ENCODE results near the gene C9orf50. TPM values are rescaled to one million over a fixed set of nuclear protein-coding genes. Genes with fewer than 3 reads are reported as not detected.
"Not testable (repeated sequence)": the region's sequence is repeated elsewhere in the genome, so short reads cannot be mapped to it uniquely, and the experiment has no call there.

C9orf50 gene, protein sequence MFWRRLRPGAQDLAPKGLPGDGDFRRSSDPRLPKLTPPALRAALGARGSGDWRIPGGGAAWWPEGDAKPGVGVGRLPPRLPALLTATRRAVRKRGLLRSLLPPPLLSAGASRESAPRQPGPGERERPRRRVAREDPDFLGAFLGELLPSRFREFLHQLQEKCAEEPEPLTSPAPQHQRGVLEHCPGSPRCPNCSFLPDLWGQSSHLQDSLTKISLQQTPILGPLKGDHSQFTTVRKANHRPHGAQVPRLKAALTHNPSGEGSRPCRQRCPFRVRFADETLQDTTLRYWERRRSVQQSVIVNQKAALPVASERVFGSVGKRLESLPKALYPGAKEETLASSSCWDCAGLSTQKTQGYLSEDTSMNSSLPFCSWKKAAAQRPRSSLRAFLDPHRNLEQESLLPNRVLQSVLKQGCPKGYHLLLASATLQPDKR
- total RNA-seq (2014; rRNA removed; shearing (Covaris generic); ENCODE audit: low replicate concordance), result not detected in 2 replicates

- no peaks in the 10 kb centered on the region for H3K36me3 ChIP-seq
- no peaks in the 10 kb centered on the region for H3K27me3 ChIP-seq
- H3K9me3 ChIP-seq, result no peaks in the 10 kb centered on the region
- no peak for DNase-seq
- peak within 1 kb of the TSS; percentile 35 for H3K4me3 ChIP-seq
Measured at GRCh38 chr9:129620669-129621295, at the start of gene C9orf50. TSS of gene C9orf50 (minus strand) at chr9:129621101. CDS start at chr9:129620574, 527 bp downstream.

DNA sequence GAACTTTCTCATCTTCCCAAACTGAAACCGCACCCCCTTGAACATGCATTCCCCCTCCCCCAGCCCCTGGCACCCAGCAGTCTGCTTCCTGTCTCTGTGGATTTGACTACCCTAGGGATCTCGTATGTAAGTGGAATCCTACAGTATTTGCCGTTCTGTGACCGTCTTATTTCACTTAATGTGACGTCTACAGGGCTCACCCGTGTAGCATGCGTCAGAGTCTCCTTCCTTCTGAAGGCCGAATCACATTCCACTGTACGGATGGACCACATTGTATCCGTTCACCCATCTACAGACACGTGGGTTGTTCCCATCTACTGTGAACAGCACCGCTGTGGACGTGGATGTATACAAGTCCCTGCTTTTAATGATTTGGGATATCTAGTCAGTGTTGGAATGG, 49.0 kb upstream of the C9orf50 start:
- Histone ChIP-seq H3K27me3 (no peaks in the 10 kb centered on the region), H3K4me3 (no peak overlapping the region), H3K36me3 (no peaks in the 10 kb centered on the region; the same call in 1 of the 2 replicates), H3K9me3 (no peaks in the 10 kb centered on the region)
- DNase-seq, result no peak

- Histone ChIP-seq H3K27me3 (no peaks in the 10 kb centered on the region), H3K36me3 (no peaks in the 10 kb centered on the region; the same call in 1 of the 2 replicates), H3K9me3 (no peaks in the 10 kb centered on the region), H3K4me3 (no peak overlapping the region)
- DNase-seq, result no peak
Measured at GRCh38 chr9:129669141-129669718, 48.3 kb upstream of the C9orf50 start.

GRCh38 chr9:129667850-129668249, 46.9 kb upstream of the C9orf50 start:
- peak; percentile 50 for DNase-seq
- peak overlapping the region; percentile 60 for H3K4me3 ChIP-seq

DNA sequence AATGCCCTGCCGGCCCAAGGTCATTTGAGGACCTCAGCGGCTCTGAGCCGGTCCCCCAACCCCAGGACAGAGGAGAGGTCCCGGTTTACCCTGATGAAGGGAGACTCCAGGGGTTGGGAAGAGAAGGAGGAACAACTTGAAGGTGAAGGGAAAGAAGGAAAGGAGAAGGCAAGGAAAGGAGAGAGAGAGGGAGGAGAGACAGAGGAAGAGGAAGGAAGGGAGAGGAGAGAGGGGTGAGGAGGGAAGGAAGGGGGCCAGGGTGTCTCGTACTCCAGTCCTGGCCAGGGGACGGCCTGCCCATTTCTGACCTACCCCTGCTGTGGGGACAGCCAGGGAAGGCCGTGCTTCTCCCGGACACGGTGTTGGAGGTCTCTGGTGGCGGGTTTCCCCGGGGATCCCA, 46.5 kb upstream of the C9orf50 start:
- peak overlapping the region; percentile 60 for H3K4me3 ChIP-seq
- H3K36me3 ChIP-seq, result no peaks in the 10 kb centered on the region; the same call in 1 of the 2 replicates
- H3K9me3 ChIP-seq, result no peaks in the 10 kb centered on the region
- H3K27me3 ChIP-seq, result no peaks in the 10 kb centered on the region
- DNase-seq, result no peak

More at GRCh38 chr9:129667850-129668249, 46.9 kb upstream of the C9orf50 start:
- Histone ChIP-seq H3K9me3 (no peaks in the 10 kb centered on the region), H3K27me3 (no peaks in the 10 kb centered on the region), H3K36me3 (no peaks in the 10 kb centered on the region; the same call in 1 of the 2 replicates)

- no peaks in the 10 kb centered on the region; the same call in 1 of the 2 replicates for H3K36me3 ChIP-seq
- peak overlapping the region; percentile 60 for H3K4me3 ChIP-seq
- H3K27me3 ChIP-seq, result no peaks in the 10 kb centered on the region
Measured at GRCh38 chr9:129666575-129666974, 45.7 kb upstream of the C9orf50 start.

GRCh38 chr9:129665814-129666520, 45.1 kb upstream of the C9orf50 start:
- Histone ChIP-seq H3K4me3 (peak overlapping the region; percentile 60), H3K9me3 (no peaks in the 10 kb centered on the region), H3K27me3 (no peaks in the 10 kb centered on the region), H3K36me3 (no peaks in the 10 kb centered on the region; the same call in 1 of the 2 replicates)
- peak; percentile 30 for DNase-seq

More at GRCh38 chr9:129666575-129666974, 45.7 kb upstream of the C9orf50 start:
- H3K9me3 ChIP-seq, result no peaks in the 10 kb centered on the region
- no peak for DNase-seq

DNA sequence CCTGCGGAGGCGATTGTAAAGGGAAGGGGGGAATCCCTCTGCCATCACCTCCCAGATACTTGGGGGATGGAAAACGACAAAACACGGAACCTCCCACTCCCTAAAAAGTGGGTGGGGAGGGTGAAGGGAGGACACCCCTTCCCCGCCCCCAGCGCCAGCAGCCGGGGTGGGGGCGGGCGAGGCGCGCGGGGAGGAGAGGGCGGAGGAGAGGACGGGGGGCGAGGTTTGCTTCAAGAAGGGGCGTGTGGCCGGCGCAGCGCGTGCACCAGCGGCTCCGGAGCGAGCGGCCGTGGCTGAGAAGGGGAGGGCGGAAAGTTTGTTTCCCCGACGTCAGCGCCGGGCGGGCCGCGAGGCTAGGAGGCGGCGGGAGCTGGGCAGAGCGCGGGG, 44.5 kb upstream of the C9orf50 start, which contains the start of gene PRRX2:
Gene PRRX2 (plus strand): TSS at position 259 of the 387 bp plus-strand sequence. CDS start 221 bp downstream, outside the sequence.
- Histone ChIP-seq H3K9me3 (no peaks in the 10 kb centered on the region), H3K4me3 (peak within 1 kb of the TSS; percentile 60), H3K36me3 (no peaks in the 10 kb centered on the region; the same call in 1 of the 2 replicates), H3K27me3 (no peaks in the 10 kb centered on the region)
- peak; percentile 69 for DNase-seq

DNA sequence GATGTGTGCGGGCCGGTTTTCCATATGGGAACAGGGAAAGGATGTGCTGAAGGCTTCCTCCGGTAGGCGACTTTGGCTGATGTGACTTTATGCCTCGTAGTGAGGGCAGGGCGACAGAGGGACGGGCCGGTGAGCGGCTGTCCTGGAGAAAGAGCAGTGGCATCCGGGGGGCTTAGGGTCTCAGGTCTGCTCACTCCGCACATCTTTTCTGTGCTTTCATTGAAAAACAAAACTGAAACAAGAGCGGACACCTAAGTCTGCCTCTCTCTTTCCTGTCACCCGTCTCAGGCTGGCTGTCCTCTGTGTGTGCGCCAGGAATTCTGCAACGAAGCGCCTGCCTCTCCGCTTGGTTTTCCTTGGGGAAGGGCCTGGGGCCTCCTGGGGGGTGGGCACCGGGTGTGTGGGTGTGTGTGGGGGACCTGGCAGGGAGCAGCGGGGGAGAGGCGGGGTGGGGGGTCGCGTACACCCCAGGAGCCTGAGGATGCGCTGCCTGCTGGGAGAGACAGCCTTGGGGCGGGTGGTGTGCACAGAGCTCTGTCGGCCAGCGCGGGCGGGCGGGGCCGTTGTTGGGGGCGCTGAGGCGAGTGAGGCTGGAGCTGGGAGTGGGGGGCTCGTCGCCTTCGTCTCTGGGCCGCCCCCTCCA, 44.0 kb upstream of the C9orf50 start:
- DNase-seq, result no peak

DNA sequence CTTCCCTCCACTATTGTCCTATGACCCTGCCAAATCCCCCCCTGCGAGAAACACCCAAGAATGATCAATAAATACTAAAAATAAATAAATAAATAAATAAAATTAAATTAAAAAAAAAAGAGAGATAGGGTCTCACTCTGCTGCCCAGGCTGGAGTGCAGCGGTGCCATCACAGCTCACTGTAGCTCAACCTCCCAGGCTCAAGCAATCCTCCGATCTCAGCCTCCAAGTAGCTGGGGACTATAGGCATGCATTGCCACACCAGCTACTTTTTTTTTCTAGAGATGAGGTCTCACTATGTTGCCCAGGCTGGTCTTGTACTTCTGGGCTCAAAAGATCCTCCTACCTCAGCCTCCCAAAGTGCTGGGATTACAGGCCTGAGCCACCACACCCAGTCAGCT, 41.3 kb upstream of the C9orf50 start:
- not testable (repeated sequence) for H3K27me3 ChIP-seq, H3K9me3 ChIP-seq, DNase-seq

More for the DNA sequence above, 44.0 kb upstream of the C9orf50 start:
- Histone ChIP-seq H3K9me3 (no peaks in the 10 kb centered on the region), H3K4me3 (peak overlapping the region; percentile 51), H3K27me3 (no peaks in the 10 kb centered on the region), H3K36me3 (no peaks in the 10 kb centered on the region; the same call in 1 of the 2 replicates)

GRCh38 chr9:129661029-129661428, 40.1 kb upstream of the C9orf50 start:
- H3K36me3 ChIP-seq, result no peaks in the 10 kb centered on the region
- no peak overlapping the region for H3K4me3 ChIP-seq
- no peaks in the 10 kb centered on the region for H3K27me3 ChIP-seq
- DNase-seq, result no peak
- no peaks in the 10 kb centered on the region for H3K9me3 ChIP-seq

More for the DNA sequence above, 41.3 kb upstream of the C9orf50 start:
- not testable (repeated sequence) for H3K36me3 ChIP-seq, H3K4me3 ChIP-seq

DNA sequence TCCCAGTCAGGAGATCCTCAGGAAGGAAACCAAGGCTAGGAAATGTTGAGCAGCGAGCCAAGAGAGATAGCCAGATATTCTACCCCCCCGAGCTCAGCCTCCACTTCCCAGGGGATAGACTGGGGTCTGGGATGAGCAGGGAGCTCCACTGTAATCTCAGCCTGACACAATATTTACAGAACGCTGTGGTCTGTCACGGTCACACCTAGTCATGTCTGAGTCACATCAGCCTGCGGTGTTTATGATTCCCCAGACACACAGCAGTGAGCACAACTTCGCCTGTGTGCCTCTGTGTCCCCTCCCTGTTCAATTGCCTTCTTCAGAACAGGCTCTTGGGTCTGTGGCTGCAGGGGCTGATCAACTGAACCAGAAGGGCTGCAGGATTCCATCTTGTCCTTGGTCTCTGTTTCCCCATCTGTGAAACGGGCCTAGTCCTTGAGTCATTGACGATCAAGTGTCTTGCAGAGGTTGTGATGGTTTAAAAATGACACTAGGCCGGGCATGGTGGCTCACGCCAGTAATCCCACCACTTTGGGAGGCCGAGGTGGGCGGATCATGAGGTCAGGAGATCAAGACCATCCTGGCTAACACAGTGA, 36.0 kb upstream of the C9orf50 start:
- Histone ChIP-seq H3K9me3 (no peaks in the 10 kb centered on the region), H3K4me3 (no peak overlapping the region), H3K36me3 (no peaks in the 10 kb centered on the region), H3K27me3 (no peaks in the 10 kb centered on the region)
- peak; percentile 62 for DNase-seq

GRCh38 chr9:129655696-129656095, 34.8 kb upstream of the C9orf50 start:
- Histone ChIP-seq H3K36me3 (no peaks in the 10 kb centered on the region), H3K27me3 (no peaks in the 10 kb centered on the region), H3K4me3 (no peak overlapping the region), H3K9me3 (no peaks in the 10 kb centered on the region)
- no peak for DNase-seq

DNA sequence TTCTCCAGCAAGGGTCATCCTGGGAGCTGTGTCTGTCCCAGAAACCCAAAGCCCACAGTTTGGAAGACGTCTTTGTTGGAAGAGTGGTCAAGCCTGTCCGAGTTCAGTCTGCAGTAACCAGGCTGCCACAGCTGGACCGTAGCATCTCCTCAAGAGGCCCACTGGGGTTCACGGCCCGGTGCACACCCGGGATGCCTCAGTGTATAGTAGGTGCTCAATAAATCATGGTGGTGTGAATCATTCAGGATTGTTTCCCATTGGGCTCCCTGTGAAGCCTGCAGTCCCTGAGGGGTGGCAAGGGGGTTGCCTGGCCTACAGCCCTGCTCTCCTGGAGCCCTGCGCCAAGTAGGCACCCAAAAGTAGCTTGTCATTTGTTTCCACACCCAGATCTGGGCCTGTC, 34.3 kb upstream of the C9orf50 start:
- no peaks in the 10 kb centered on the region for H3K36me3 ChIP-seq
- H3K9me3 ChIP-seq, result no peaks in the 10 kb centered on the region
- no peaks in the 10 kb centered on the region for H3K27me3 ChIP-seq
- no peak for DNase-seq
- H3K4me3 ChIP-seq, result no peak overlapping the region

GRCh38 chr9:129654554-129655040, 33.7 kb upstream of the C9orf50 start:
- H3K9me3 ChIP-seq, result no peaks in the 10 kb centered on the region
- DNase-seq, result no peak
- H3K36me3 ChIP-seq, result no peaks in the 10 kb centered on the region
- H3K4me3 ChIP-seq, result no peak overlapping the region
- H3K27me3 ChIP-seq, result no peaks in the 10 kb centered on the region
